ENCODE data around the gene KRT33A. TPM values are rescaled to one million over a fixed set of nuclear protein-coding genes. Genes with fewer than 3 reads are reported as not detected.
"Not testable (repeated sequence)": the region's sequence is repeated elsewhere in the genome, so short reads cannot be mapped to it uniquely, and the experiment has no call there.

Gene KRT33A
- not detected for total RNA-seq

DNA sequence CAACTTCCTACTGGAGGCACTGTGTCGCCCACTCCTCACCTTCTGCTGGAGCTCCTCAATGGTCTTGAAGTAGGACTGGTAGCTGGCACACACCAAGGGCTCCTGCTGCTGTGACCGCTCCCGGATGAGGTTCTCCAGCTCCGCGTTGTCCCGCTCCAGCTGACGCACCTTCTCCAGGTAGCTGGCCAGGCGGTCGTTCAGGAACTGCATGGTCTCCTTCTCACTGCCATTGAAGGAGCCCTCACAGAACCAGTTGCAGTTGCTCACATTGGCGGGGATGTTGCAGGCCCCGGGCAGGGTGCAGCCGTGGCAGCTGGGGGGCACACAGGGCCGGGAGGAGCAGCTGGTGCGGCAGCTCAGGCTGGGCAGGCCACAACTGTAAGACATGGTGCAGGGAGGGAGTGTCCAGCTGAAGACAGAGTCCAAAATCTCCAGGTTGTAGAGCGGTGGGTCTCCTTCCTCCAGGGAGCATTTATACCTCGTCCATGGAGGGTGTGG lies at the start of gene KRT33A:
TSS of gene KRT33A (minus strand) at position 448 of the 498 bp plus-strand sequence. CDS start at position 387, 61 bp downstream.
- H3K4me3 Mint-ChIP-seq; H3K36me3 Mint-ChIP-seq; H3K4me1 Mint-ChIP-seq; CTCF ChIA-PET; ATAC-seq; H3K27ac Mint-ChIP-seq; H3K9me3 Mint-ChIP-seq (ENCODE audit: low read depth); DNase-seq: not testable (repeated sequence)
- peaks cover 14% of the 10 kb centered on the region for H3K27me3 Mint-ChIP-seq

DNA sequence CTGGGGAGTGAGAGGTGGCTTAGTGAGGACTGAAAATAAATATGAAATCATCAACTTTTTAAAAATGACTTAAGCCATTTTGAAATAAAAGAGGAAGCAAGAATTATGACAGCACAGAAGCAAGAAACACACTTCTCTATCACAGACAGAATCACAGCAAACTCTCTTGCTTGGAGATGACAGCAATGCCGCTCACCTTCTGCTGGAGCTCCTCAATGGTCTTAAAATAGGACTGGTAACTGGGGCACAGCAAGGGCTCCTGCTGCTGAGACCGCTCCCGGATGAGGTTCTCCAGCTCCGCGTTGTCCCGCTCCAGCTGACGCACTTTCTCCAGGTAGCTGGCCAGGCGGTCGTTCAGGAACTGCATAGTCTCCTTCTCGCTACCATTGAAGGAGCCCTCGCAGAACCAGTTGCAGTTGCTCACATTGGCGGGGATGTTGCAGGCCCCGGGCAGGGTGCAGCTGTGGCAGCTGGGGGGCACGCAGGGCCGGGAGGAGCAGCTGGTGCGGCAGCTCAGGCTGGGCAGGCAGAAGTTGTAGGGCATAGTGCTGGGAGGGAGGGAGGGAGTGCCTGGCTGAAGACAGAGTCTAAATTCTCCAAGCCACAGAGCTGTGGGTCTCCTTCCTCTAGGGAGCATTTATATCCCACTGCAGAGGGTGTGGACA lies 46.5 kb upstream of the KRT33A start, which contains the start of gene KRT31:
TSS of gene KRT31 (minus strand) at position 613 of the 665 bp plus-strand sequence. CDS start at position 544, 69 bp downstream.
- no peak for ATAC-seq
- H3K27me3 Mint-ChIP-seq: peaks cover 5% of the 10 kb centered on the region
- H3K36me3 Mint-ChIP-seq: no peaks in the 10 kb centered on the region
- H3K4me1 Mint-ChIP-seq: peaks cover 1% of the 10 kb centered on the region
- no peak within 1 kb of the TSS for H3K27ac Mint-ChIP-seq
- no peak within 1 kb of the TSS for H3K4me3 Mint-ChIP-seq
- DNase-seq: no peak
- CTCF ChIA-PET: no interaction called here
- H3K9me3 Mint-ChIP-seq (ENCODE audit: low read depth): no peaks in the 10 kb centered on the region

DNA sequence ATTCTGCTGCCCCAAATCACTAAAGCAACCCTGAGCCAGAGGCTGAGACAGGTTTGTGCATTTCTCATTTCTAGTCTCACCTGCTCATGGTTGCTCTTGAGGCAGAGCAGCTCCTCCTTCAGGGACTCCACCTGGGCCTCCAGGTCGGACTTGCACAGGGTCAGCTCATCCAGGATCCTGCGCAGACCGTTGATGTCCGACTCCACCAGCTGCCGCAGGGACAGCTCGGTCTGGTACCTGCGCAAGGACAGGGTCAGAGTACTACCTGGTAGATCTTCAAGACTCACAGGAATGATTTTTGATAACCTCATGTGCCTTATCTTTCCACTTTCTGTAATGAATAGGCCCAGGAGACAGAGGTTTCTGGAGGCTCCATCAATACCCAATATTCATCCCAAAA lies 45.7 kb upstream of the KRT33A start:
- no peaks in the 10 kb centered on the region for H3K36me3 Mint-ChIP-seq
- CTCF ChIA-PET: no interaction called here
- H3K4me3 Mint-ChIP-seq: no peak overlapping the region
- no peak overlapping the region for H3K27ac Mint-ChIP-seq
- no peaks in the 10 kb centered on the region for H3K9me3 Mint-ChIP-seq (ENCODE audit: low read depth)
- H3K27me3 Mint-ChIP-seq: peaks cover 10% of the 10 kb centered on the region
- no peaks in the 10 kb centered on the region for H3K4me1 Mint-ChIP-seq
- DNase-seq (no peak), ATAC-seq (no peak)

DNA sequence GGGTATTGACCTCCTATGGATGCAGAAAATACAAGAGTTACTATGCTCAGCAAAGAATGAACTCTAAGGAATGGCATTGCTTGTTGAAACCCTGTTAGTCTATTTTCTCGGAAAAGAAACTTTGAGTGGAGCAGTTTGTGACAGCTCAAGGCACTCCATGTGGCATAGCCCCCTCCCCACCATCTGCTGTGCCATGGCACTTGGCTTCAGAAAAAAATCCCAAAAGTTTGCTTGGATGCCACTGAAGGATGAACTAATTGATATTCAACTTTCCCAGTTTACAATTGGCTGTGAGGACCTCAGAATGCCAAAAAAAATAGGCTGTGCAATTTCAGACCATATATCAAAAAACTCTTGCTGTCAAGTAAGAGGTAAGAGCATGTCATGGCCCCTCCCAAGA lies 45.0 kb upstream of the KRT33A start:
- Mint-ChIP-seq H3K36me3 (no peaks in the 10 kb centered on the region), H3K27ac (no peak overlapping the region), H3K9me3 (ENCODE audit: low read depth) (no peaks in the 10 kb centered on the region), H3K4me3 (no peak overlapping the region), H3K27me3 (peaks cover 15% of the 10 kb centered on the region), H3K4me1 (no peaks in the 10 kb centered on the region)
- DNase-seq (no peak), ATAC-seq (no peak)
- CTCF ChIA-PET: no interaction called here

DNA sequence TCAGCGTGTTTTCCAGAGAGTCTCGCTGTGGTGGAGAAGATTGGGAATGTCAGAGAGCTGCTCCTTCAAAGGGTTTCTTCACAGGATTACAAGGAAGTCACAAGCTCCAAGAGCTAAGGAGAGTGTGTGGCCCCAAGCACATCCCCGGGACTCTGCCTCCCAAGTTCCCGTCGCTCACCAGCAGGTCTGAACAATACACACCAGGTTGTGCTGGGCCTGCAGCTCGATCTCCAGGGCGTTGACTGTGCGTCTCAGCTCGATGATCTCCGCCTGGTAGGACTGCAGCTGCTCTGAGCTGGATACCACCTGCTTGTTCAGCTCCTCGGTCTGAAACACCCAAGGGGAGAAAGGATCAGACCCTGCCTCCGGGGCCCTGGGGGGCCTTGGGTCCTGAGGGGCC lies 44.4 kb upstream of the KRT33A start:
- CTCF ChIA-PET; H3K9me3 Mint-ChIP-seq (ENCODE audit: low read depth); H3K36me3 Mint-ChIP-seq; H3K27ac Mint-ChIP-seq; H3K4me1 Mint-ChIP-seq; ATAC-seq; H3K4me3 Mint-ChIP-seq; DNase-seq: not testable (repeated sequence)
- peaks cover 19% of the 10 kb centered on the region for H3K27me3 Mint-ChIP-seq

DNA sequence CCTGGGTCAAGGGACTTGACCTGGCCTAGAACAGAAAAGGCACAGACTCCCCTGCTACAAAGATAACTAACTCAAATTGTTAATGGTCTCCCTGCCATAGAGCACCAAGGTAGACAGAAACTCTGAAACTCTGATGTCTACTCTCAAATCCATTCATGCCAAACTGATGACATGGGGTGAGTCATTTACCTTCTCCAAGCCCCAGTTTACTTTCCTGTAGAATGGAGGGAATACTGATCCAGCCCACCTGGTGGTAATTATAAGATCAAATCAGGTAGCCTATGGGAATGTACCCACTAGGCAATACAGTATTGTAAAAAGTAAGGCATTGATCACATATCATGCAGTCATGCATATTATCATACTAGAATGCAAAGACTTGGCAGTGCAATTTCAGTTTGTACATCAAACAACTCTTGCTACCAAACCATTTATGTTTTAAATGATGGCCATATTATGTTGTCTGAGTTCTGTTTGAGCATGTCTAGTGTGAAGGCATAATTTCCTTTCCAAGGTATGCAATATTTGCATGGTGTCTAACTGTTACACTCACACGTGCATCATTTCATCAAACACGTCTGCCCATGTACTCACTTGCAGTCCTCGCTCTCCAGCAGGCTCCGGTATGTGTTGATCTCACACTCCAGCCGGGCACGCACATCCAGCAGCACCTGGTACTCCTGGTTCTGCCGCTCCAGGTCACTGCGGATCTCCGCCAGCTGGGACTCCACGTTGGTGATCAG lies 43.8 kb upstream of the KRT33A start:
- Mint-ChIP-seq H3K4me3 (no peak overlapping the region), H3K27ac (no peak overlapping the region), H3K36me3 (no peaks in the 10 kb centered on the region), H3K9me3 (ENCODE audit: low read depth) (no peaks in the 10 kb centered on the region), H3K4me1 (no peaks in the 10 kb centered on the region), H3K27me3 (peaks cover 24% of the 10 kb centered on the region)
- ATAC-seq (no peak), DNase-seq (no peak)
- CTCF ChIA-PET: no interaction called here

DNA sequence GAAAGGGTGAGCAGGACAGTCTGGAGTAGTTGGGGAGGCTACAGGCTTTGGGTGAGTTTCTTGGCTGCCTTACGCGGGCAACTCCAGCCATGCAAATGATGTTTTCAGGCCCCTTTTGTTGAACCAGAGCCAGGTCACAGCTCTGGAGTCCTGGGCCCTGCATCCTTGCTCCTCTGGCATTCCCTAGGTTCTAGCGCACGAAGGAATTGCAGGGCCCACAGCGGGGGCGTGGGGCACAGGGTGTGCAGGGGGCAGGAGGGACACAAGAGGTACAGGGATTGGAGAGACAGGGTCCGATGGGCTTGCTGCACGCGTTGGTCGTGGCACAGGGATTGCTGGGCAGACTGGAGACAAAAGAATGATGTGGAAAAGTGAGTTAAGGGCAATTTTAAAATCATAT lies 43.2 kb upstream of the KRT33A start:
- Mint-ChIP-seq H3K27ac (no peak overlapping the region), H3K36me3 (no peaks in the 10 kb centered on the region), H3K4me3 (no peak overlapping the region), H3K4me1 (no peaks in the 10 kb centered on the region), H3K9me3 (ENCODE audit: low read depth) (no peaks in the 10 kb centered on the region), H3K27me3 (peaks cover 28% of the 10 kb centered on the region)
- CTCF ChIA-PET: no interaction called here
- no peak for ATAC-seq
- no peak for DNase-seq

DNA sequence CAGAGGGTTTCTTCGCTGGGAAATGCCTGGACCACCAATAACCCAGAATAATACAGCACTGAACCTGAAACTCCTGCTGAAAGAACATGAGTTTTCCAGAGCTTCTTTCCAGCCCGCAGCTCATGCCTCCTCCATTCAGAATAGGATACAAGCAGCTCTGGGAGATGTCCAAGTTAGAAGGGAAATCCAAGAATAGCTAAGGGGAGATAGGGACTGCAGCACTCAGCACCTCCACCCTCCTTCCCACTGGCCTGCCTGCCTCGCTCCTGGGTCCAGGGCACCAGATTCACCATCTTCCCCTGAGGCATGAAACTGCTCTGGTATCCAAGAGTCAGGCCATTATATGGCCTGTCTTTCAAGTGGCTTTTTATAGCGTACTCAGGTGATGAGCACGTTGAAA lies 42.7 kb upstream of the KRT33A start:
- CTCF ChIA-PET: no interaction called here
- H3K4me3 Mint-ChIP-seq: no peak overlapping the region
- H3K4me1 Mint-ChIP-seq: no peaks in the 10 kb centered on the region
- no peaks in the 10 kb centered on the region for H3K9me3 Mint-ChIP-seq (ENCODE audit: low read depth)
- no peak for ATAC-seq
- no peaks in the 10 kb centered on the region for H3K36me3 Mint-ChIP-seq
- H3K27ac Mint-ChIP-seq: no peak overlapping the region
- peaks cover 30% of the 10 kb centered on the region for H3K27me3 Mint-ChIP-seq
- DNase-seq: no peak

DNA sequence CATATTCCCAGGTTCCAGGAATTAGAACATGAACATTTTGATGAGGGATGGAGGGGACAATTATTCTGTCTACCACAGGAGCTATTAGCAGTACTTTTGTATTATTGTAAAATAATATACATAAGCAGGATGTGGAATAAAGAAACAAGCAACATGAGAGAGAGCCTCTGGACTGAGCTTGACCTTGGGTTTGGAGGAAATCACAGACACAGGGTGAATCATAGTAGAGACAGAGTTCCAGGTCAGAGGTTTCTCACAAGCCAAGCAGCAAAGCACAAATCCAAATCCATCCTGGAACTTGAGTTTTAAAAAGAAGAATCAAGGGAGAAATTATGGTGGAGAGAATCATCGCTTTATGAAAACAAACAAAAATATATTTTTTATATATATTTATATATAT lies 41.6 kb upstream of the KRT33A start:
- no peaks in the 10 kb centered on the region for H3K9me3 Mint-ChIP-seq (ENCODE audit: low read depth)
- no peak for DNase-seq
- H3K36me3 Mint-ChIP-seq: peaks cover 2% of the 10 kb centered on the region
- CTCF ChIA-PET: no interaction called here
- no peak overlapping the region for H3K4me3 Mint-ChIP-seq
- peaks cover 32% of the 10 kb centered on the region for H3K27me3 Mint-ChIP-seq
- no peaks in the 10 kb centered on the region for H3K4me1 Mint-ChIP-seq
- ATAC-seq: no peak
- no peak overlapping the region for H3K27ac Mint-ChIP-seq

DNA sequence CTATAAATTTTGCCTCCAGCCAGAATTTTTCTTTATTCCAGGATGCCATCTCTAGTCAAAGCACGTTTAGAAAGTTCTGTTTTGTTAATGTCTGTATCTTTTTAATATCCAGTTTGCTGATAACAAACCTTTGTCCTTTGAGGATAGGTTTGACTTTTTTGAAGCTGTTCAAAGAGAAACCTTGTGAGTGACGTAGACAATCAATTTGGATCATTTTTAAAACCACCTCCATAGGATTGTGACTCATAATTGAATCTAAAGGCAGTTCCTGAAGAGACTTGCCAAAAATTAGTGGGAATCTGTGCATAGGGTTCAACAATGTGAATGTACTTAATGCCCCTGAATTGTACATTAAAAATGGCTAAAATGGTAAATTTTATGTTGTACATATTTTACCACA lies 40.9 kb upstream of the KRT33A start:
- CTCF ChIA-PET: no interaction called here

DNA sequence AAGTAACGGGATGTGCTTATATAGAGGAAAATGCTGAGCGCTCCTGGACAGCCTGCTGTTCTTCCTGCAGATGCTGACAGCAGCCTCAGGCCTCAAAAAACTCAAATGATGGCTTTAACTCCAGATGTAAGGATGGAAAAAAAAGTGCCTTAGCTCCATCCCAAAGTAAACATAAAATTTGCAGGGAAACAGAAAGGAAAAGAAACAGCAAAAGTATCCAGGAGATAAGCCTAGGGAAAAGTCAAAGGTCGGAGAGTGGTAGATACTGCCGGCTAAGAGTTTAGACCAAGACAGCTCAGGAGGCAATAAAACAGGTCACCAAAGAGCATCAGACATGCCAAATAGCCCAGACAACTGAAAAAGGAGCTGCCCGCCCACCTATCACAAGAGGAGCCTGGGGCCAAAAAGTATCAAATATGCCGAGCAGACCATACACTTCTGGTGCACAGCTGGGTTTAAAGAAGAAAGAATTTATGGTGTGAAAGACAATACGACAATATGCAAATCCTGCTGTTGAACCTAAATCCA lies 39.8 kb upstream of the KRT33A start:
- ATAC-seq: no peak
- Mint-ChIP-seq H3K9me3 (ENCODE audit: low read depth) (peaks cover 3% of the 10 kb centered on the region), H3K4me1 (no peaks in the 10 kb centered on the region), H3K36me3 (peaks cover 2% of the 10 kb centered on the region), H3K27ac (no peak overlapping the region), H3K4me3 (no peak overlapping the region), H3K27me3 (peaks cover 33% of the 10 kb centered on the region)
- CTCF ChIA-PET: interaction anchor here (1.0 to 1.5 kb wide), 2 partner anchors 21 to 159 kb away, joined by 3 to 4 read pairs; partner anchors contain the start of gene KRT33B
- DNase-seq: no peak

More for the DNA sequence above, 40.9 kb upstream of the KRT33A start:
- peaks cover 2% of the 10 kb centered on the region for H3K36me3 Mint-ChIP-seq
- H3K27ac Mint-ChIP-seq: no peak overlapping the region
- peaks cover 34% of the 10 kb centered on the region for H3K27me3 Mint-ChIP-seq
- DNase-seq (no peak), ATAC-seq (no peak)
- no peaks in the 10 kb centered on the region for H3K4me1 Mint-ChIP-seq
- peaks cover 2% of the 10 kb centered on the region for H3K9me3 Mint-ChIP-seq (ENCODE audit: low read depth)
- H3K4me3 Mint-ChIP-seq: no peak overlapping the region

DNA sequence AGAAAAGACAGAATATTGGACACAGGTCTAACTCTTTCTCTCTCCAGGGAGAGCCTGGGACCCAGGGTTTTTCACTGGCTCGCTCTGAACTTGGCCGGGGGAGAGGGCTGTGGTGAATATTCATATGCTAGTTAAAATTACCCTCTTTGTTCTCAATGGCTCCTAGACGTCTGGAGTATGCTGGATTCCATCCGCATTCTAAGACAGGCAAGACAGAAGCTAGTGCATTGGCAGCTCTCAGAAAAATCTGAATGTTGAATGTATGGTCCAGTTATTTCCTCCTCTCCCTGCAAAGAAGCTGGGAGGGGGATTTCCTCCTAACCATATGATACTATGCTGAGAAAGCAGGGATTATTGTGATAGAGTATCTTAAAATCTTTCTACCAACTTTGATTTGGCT lies 37.0 kb upstream of the KRT33A start:
- H3K9me3 Mint-ChIP-seq (ENCODE audit: low read depth): peaks cover 3% of the 10 kb centered on the region
- no peak for ATAC-seq
- H3K4me1 Mint-ChIP-seq: no peaks in the 10 kb centered on the region
- H3K27ac Mint-ChIP-seq: no peak overlapping the region
- H3K36me3 Mint-ChIP-seq: peaks cover 2% of the 10 kb centered on the region
- CTCF ChIA-PET: no interaction called here
- peaks cover 37% of the 10 kb centered on the region for H3K27me3 Mint-ChIP-seq
- H3K4me3 Mint-ChIP-seq: no peak overlapping the region
- DNase-seq: no peak

DNA sequence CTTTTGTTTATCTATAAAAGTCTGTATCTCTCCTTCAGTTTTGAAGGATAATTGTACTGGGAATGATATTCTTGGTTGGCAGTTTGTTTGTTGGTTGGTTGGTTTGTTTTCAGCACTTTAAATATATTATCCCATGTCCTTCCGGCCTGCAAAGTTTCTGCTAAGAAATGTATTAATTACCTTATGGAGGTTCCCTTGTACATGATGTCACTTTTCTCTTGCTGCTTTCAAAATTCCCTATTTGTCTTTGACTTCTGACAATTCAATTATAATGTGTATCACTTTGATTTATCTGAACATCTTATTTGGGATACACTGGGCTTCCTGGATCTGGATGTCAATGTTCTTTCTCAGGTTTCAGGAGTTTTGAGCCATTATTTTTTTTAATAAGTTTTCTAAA lies 35.6 kb upstream of the KRT33A start:
- Mint-ChIP-seq H3K4me3 (no peak overlapping the region), H3K36me3 (peaks cover 2% of the 10 kb centered on the region), H3K4me1 (no peaks in the 10 kb centered on the region), H3K27me3 (peaks cover 31% of the 10 kb centered on the region), H3K9me3 (ENCODE audit: low read depth) (peaks cover 3% of the 10 kb centered on the region), H3K27ac (no peak overlapping the region)
- ATAC-seq (no peak), DNase-seq (no peak)
- CTCF ChIA-PET: no interaction called here

DNA sequence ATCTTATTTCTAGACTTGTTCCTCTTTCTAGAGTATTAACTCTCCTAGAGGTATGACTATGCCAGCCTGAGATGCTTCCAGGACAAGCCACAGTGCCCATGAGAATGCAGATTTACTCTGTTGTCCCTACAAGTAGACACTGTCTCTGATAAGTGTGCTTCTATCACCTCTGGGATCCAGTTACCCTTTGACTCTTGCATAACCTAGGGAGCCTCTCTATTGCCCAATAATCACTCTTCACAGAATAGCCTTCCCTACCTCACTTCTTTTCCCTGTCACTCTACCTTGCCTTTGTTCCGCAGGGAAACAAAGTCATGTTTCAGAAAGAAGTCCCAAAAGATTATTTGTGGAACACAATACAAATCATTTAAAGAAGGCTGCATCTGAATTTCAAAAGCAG lies 33.1 kb upstream of the KRT33A start:
- H3K27ac Mint-ChIP-seq: no peak overlapping the region
- CTCF ChIA-PET: no interaction called here
- no peak for ATAC-seq

More for the DNA sequence above, 33.1 kb upstream of the KRT33A start:
- H3K36me3 Mint-ChIP-seq: peaks cover 2% of the 10 kb centered on the region
- no peak for DNase-seq
- no peak overlapping the region for H3K4me3 Mint-ChIP-seq
- peaks cover 3% of the 10 kb centered on the region for H3K9me3 Mint-ChIP-seq (ENCODE audit: low read depth)
- H3K27me3 Mint-ChIP-seq: peaks cover 14% of the 10 kb centered on the region
- no peaks in the 10 kb centered on the region for H3K4me1 Mint-ChIP-seq

Data from activated CD8-positive, alpha-beta memory T cell treated with anti-CD3 and anti-CD28 coated beads, Interleukin-2, amount 10 ng/mL, durations not matched to agents 7 days and 5 days (primary cell).